HepG2 (cell line): Measurements from ENCODE around the gene C3orf22. TPM values are rescaled to one million over a fixed set of nuclear protein-coding genes. Genes with fewer than 3 reads are reported as not detected.

Experiments used
- polyA plus RNA-seq, 8 experiments: library from polyadenylated mRNA; depleted of rRNA in 3 of 8; stranded (reverse) in 7 of 8; unstranded in 1 of 8; fragments of >200 nt; fragmentation: Illumina TruSeq in 4 of 8; extraction: Trizol in 4 of 8; gene quantifications; 2 replicates each; pipeline versions ENCODE4 v1.2.1 to v1.2.3, GENCODE V29; 2011 to 2016; ENCODE audit warnings: low read depth in 4 of 8, missing spikeins in 1 of 8, mixed read lengths in 1 of 8; ENCODE audit not compliant: insufficient read depth in 1 of 8
- total RNA-seq, 5 experiments: library from RNA; depleted of rRNA; stranded (reverse); fragments of >200 nt; fragmentation: Illumina TruSeq; extraction: Trizol; gene quantifications; 2 replicates each; pipeline ENCODE4 v1.2.3, GENCODE V29; 2016; ENCODE audit warnings: low read depth in 1 of 5
- TF ChIP-seq, protein P1 (sequence below): sonication (generic); formaldehyde crosslinking; IDR thresholded peaks from 2 replicates; pipeline ENCODE4 v1.9.0; 2021; ENCODE audit warnings: mild to moderate bottlenecking, missing genetic modification reagents
- TF ChIP-seq, protein P2 (sequence below): sonication (generic); formaldehyde crosslinking; IDR thresholded peaks from 2 replicates; pipeline ENCODE4 v1.9.0; 2022; ENCODE audit warnings: missing genetic modification reagents, mild to moderate bottlenecking, borderline replicate concordance

The C3orf22 gene
- total and polyA plus RNA-seq, 2 of the 13 experiments (the other 11 are each of a cell fraction or from before 2014, with no cell fraction given) = not detected

DNA sequence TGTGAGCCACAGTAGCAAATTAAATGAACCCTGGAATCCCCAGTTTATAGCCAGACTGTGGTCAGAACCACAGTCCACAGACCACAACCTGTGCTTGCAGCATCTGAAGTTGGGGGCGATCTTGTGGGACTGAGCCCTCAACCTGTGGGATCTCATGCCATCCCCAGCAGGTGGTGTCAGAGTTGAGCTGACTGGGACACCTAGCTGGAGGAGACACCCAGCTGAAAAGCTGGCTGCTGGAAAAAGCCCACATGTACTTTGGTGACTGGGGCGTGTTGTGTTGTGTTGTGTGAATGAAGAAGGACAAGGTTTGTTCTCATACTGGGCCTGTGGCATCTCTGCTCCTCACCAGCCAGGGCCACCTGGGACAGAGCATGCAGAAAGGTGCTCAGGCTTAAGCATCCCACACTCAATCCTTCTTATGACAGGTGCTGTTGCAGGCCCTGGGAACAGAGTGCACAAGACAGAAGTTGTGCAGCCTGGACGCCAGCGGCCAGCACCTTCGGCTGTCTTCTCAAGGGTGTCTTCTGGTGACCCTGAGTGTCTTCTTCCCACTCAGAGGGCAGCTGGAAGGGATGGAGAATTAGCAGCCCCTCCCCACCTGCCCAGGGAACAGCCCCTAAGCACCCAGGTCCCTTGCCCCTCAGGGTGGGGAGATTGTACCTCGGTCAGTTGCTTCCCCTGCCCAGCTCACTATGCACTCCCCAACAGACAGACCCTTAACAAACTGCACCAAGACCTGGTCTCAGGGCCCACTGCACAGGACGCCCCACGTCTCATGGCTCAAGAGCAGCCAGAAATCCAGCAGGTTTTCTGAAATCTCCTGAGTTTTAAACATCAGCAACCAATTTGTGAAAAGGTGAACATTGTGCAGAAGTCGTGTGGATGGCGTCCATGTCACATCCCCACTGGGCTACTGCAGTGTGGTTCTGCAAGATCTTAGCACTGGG, 39.0 kb downstream of the C3orf22 start (continued):
- TF ChIP-seq, protein P1, sequence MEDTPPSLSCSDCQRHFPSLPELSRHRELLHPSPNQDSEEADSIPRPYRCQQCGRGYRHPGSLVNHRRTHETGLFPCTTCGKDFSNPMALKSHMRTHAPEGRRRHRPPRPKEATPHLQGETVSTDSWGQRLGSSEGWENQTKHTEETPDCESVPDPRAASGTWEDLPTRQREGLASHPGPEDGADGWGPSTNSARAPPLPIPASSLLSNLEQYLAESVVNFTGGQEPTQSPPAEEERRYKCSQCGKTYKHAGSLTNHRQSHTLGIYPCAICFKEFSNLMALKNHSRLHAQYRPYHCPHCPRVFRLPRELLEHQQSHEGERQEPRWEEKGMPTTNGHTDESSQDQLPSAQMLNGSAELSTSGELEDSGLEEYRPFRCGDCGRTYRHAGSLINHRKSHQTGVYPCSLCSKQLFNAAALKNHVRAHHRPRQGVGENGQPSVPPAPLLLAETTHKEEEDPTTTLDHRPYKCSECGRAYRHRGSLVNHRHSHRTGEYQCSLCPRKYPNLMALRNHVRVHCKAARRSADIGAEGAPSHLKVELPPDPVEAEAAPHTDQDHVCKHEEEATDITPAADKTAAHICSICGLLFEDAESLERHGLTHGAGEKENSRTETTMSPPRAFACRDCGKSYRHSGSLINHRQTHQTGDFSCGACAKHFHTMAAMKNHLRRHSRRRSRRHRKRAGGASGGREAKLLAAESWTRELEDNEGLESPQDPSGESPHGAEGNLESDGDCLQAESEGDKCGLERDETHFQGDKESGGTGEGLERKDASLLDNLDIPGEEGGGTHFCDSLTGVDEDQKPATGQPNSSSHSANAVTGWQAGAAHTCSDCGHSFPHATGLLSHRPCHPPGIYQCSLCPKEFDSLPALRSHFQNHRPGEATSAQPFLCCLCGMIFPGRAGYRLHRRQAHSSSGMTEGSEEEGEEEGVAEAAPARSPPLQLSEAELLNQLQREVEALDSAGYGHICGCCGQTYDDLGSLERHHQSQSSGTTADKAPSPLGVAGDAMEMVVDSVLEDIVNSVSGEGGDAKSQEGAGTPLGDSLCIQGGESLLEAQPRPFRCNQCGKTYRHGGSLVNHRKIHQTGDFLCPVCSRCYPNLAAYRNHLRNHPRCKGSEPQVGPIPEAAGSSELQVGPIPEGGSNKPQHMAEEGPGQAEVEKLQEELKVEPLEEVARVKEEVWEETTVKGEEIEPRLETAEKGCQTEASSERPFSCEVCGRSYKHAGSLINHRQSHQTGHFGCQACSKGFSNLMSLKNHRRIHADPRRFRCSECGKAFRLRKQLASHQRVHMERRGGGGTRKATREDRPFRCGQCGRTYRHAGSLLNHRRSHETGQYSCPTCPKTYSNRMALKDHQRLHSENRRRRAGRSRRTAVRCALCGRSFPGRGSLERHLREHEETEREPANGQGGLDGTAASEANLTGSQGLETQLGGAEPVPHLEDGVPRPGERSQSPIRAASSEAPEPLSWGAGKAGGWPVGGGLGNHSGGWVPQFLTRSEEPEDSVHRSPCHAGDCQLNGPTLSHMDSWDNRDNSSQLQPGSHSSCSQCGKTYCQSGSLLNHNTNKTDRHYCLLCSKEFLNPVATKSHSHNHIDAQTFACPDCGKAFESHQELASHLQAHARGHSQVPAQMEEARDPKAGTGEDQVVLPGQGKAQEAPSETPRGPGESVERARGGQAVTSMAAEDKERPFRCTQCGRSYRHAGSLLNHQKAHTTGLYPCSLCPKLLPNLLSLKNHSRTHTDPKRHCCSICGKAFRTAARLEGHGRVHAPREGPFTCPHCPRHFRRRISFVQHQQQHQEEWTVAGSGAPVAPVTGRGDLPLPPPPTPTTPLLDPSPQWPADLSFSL (CRISPR knock-in tag) = peak; percentile 47; the same call in 1 of the 2 replicates
- TF ChIP-seq, protein P2, sequence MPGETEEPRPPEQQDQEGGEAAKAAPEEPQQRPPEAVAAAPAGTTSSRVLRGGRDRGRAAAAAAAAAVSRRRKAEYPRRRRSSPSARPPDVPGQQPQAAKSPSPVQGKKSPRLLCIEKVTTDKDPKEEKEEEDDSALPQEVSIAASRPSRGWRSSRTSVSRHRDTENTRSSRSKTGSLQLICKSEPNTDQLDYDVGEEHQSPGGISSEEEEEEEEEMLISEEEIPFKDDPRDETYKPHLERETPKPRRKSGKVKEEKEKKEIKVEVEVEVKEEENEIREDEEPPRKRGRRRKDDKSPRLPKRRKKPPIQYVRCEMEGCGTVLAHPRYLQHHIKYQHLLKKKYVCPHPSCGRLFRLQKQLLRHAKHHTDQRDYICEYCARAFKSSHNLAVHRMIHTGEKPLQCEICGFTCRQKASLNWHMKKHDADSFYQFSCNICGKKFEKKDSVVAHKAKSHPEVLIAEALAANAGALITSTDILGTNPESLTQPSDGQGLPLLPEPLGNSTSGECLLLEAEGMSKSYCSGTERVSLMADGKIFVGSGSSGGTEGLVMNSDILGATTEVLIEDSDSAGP = 0 out of 2 replicates have a peak, but pooled peaks have one; percentile 26
- TF ChIP-seq, all 625 proteins: peak for 7
